K562 (cell line): ENCODE measurements around the gene DDX54. TPM values are rescaled to one million over a fixed set of nuclear protein-coding genes. Genes with fewer than 3 reads are reported as not detected.
A peak's percentile ranks its signal among the peaks of the same experiment; 100 is the strongest.

Experiments used
- ATAC-seq: fragments of 200-7000 bp; cut with Tn5 transposase; 3 replicates; pipeline ENCODE4 v1.9.1; 2020; ENCODE audit warnings: moderate library complexity
- BruUV-seq: library from RNA; stranded (reverse); fragments of 400-500 nt; replicated peaks from 2 replicates; lab custom pipeline; 2021; lab: Mats Ljungman, UMichigan
- CTCF ChIA-PET: fragments of 300-600 bp; formaldehyde crosslinking; extraction: SDS; loops from one replicate; lab custom pipeline; 2021; ENCODE audit warnings: low intra/inter-chr PET ratio; lab: Yijun Ruan, JAX
- POLR2A ChIA-PET: fragments of 300-600, 350-650 bp; sonication (Branson Sonifier 250); formaldehyde crosslinking; extraction: SDS; loops from one replicate; lab custom pipeline; 2021; ENCODE audit warnings: antibody characterized with exemption, inconsistent platforms; lab: Yijun Ruan, JAX
- DNase-seq, 4 experiments: peaks; one replicate each; pipeline versions ENCODE4 v3.0.0 to v3.0.0-alpha.2; 2011 to 2018; ENCODE audit warnings: low spot score in 3 of 4, mixed read lengths in 3 of 4; ENCODE audit errors: extremely low read depth in 1 of 4
- FAIRE-seq: peaks from 2 replicates; lab custom pipeline; 2011; peaks lifted over from hg19 to GRCh38; lab: Jason Lieb, UNC
- H2AFZ ChIP-seq: 2 replicates; pipeline ENCODE4 v1.6.0; 2011; ENCODE audit warnings: low read depth, low read length, control low read depth, inconsistent platforms
- H3K27ac ChIP-seq: fragments of 200-600 bp; 3 replicates; pipeline ENCODE4 v1.8.0; 2011; ENCODE audit warnings: low read depth, mild to moderate bottlenecking, control low read depth, inconsistent platforms, low read length, moderate library complexity, mixed read lengths; ENCODE audit errors: extremely low read depth
- H3K27me3 ChIP-seq, 2 experiments: fragments of 300-600 bp in 1 of 2; 2 replicates in 1 of 2; 3 replicates in 1 of 2; pipeline versions ENCODE4 v1.6.0 to v1.8.0; 2011; ENCODE audit warnings: inconsistent platforms in 2 of 2, low read length in 2 of 2, mild to moderate bottlenecking in 1 of 2, mixed read lengths in 1 of 2, moderate library complexity in 1 of 2; ENCODE audit not compliant: control insufficient read depth in 2 of 2, insufficient read depth in 2 of 2
- H3K36me3 ChIP-seq: fragments of 300-600 bp; 3 replicates; pipeline ENCODE4 v1.8.0; 2011; ENCODE audit warnings: mild to moderate bottlenecking, low read length, inconsistent platforms; ENCODE audit not compliant: control insufficient read depth, insufficient read depth
- H3K4me1 ChIP-seq, 2 experiments: fragments of 200-600 bp in 1 of 2; replicated peaks in 1 of 2; 2 replicates in 1 of 2; 3 replicates in 1 of 2; pipeline versions ENCODE4 v1.5.1 to v1.8.0; 2011; ENCODE audit warnings: inconsistent platforms in 2 of 2, low read length in 2 of 2, mild to moderate bottlenecking in 1 of 2, mixed read lengths in 1 of 2, moderate library complexity in 1 of 2; ENCODE audit not compliant: control insufficient read depth in 2 of 2, insufficient read depth in 2 of 2
- H3K4me2 ChIP-seq: 2 replicates; pipeline ENCODE4 v1.6.1; 2011; ENCODE audit warnings: low read length, control low read depth, inconsistent platforms, mixed read lengths; ENCODE audit not compliant: insufficient read depth
- H3K4me3 ChIP-seq: fragments of 200-600 bp; sonication (generic), shearing (Covaris generic); 2 replicates; pipeline ENCODE4 v1.5.1; 2016; ENCODE audit warnings: control low read depth, inconsistent platforms
- H3K79me2 ChIP-seq: fragments of 200-600 bp; 3 replicates; pipeline ENCODE4 v1.8.0; 2011; ENCODE audit warnings: low read length, inconsistent platforms; ENCODE audit not compliant: control insufficient read depth, insufficient read depth
- H3K9ac ChIP-seq, 2 experiments: 2 replicates each; pipeline versions ENCODE4 v1.6.0 to v1.6.1; 2011; ENCODE audit warnings: low read depth in 2 of 2, low read length in 2 of 2, control low read depth in 1 of 2, inconsistent platforms in 1 of 2, mild to moderate bottlenecking in 1 of 2, mixed read lengths in 1 of 2; ENCODE audit not compliant: insufficient read depth in 1 of 2
- H3K9me1 ChIP-seq: one replicate; pipeline ENCODE4 v1.6.0; 2011; ENCODE audit warnings: inconsistent platforms, mild to moderate bottlenecking, low read length, moderate library complexity; ENCODE audit not compliant: control insufficient read depth, insufficient read depth
- H3K9me3 ChIP-seq: replicated peaks from 2 replicates; pipeline ENCODE4 v1.5.1; 2011; ENCODE audit warnings: low read depth, low read length, inconsistent platforms; ENCODE audit not compliant: control insufficient read depth, insufficient read depth
- H4K20me1 ChIP-seq: replicated peaks from 2 replicates; pipeline ENCODE4 v1.6.1; 2011; ENCODE audit warnings: low read length, inconsistent platforms, mixed read lengths; ENCODE audit not compliant: control insufficient read depth, insufficient read depth
- BCOR ChIP-seq: fragments of 450-650 bp; IDR thresholded peaks from 2 replicates; pipeline ENCODE4 v1.6.1; 2016
- BDP1 ChIP-seq: IDR thresholded peaks from 3 replicates; pipeline ENCODE4 v1.6.1; 2011; ENCODE audit not compliant: insufficient read length, insufficient read depth
- DPF2 ChIP-seq: fragments of 450-650 bp; IDR thresholded peaks from 2 replicates; pipeline ENCODE4 v1.6.1; 2016
- E4F1 ChIP-seq: fragments of 250-450 bp; sonication (Bioruptor Pico); IDR thresholded peaks from 2 replicates; pipeline ENCODE4 v1.5.0; 2021; ENCODE audit warnings: mild to moderate bottlenecking, borderline replicate concordance
- GATA2 ChIP-seq: sonication (generic); formaldehyde crosslinking; IDR thresholded peaks from 2 replicates; pipeline ENCODE4 v1.4.0; 2020; ENCODE audit warnings: mild to moderate bottlenecking, missing genetic modification reagents
- ID3 ChIP-seq, 2 experiments: fragments of 250-450 bp in 1 of 2; fragments of 450-650 bp in 1 of 2; sonication (Bioruptor Pico) in 1 of 2; IDR thresholded peaks; 2 replicates each; pipeline versions ENCODE4 v1.6.1 to v1.8.0; 2016 to 2021; ENCODE audit warnings: mild to moderate bottlenecking in 2 of 2, moderate library complexity in 2 of 2, missing compliant biosample characterization in 1 of 2, missing genetic modification characterization in 1 of 2
- NCOA4 ChIP-seq: fragments of 450-650 bp; IDR thresholded peaks from 2 replicates; pipeline ENCODE4 v1.6.1; 2018; ENCODE audit warnings: mild to moderate bottlenecking; ENCODE audit not compliant: partially characterized antibody
- POLR2H ChIP-seq: IDR thresholded peaks from 2 replicates; pipeline ENCODE4 v1.6.1; 2016; ENCODE audit warnings: missing genetic modification characterization, low read depth, mild to moderate bottlenecking, control low read depth, missing compliant biosample characterization, moderate library complexity
- POLR3A ChIP-seq: IDR thresholded peaks from 2 replicates; pipeline ENCODE4 v1.6.1; 2011; ENCODE audit warnings: borderline replicate concordance, mild to moderate bottlenecking, moderate library complexity; ENCODE audit not compliant: insufficient read length, insufficient read depth; ENCODE audit errors: extremely low read depth
- TCF7L2 ChIP-seq: fragments of 150-350 bp; IDR thresholded peaks from 2 replicates; pipeline ENCODE4 v1.6.1; 2016; ENCODE audit warnings: low read depth, mild to moderate bottlenecking, low read length, moderate library complexity
- WGBS: fragments of 100-300 bp; shearing (Covaris generic); methylation state at CpG from one replicate; pipeline ENCODE4 v1.1.6; 2016; ENCODE audit warnings: low coverage, mixed read lengths; ENCODE audit not compliant: insufficient coverage; ENCODE audit errors: missing lambda C conversion rate; 5-methylcytosine and 5-hydroxymethylcytosine counted together
- in situ Hi-C: fragments of 300-500 bp; cut with MboI; formaldehyde crosslinking; loops from 4 replicates; pipeline ENCODE4 v1.15.0; 2018; ENCODE audit warnings: inconsistent platforms, mixed read lengths
- intact Hi-C: fragments of 100-400 bp; cut with micrococcal nuclease; formaldehyde crosslinking; loops from 2 replicates; pipeline ENCODE4 v1.14.2; 2022
- polyA plus RNA-seq, 8 experiments: library from polyadenylated mRNA; depleted of rRNA in 4 of 8; stranded (reverse) in 5 of 8; unstranded in 3 of 8; fragments of >200 nt; fragmentation: Nextera tagmentation in 2 of 8; fragmentation: Illumina TruSeq in 1 of 8; extraction: Ambion mirVana in 2 of 8; extraction: Trizol in 1 of 8; gene quantifications; 2 replicates each; pipeline versions ENCODE4 v1.2.1 to v1.2.3, GENCODE V29; 2011 to 2014; ENCODE audit warnings: inconsistent platforms in 1 of 8, missing spikeins in 1 of 8
- total RNA-seq, 7 experiments: library from RNA; depleted of rRNA in 6 of 7; stranded (reverse); fragments of >200 nt in 6 of 7; fragmentation: Illumina TruSeq in 2 of 7; extraction: Trizol in 2 of 7; gene quantifications; 2 replicates each; pipeline versions ENCODE4 v1.2.1 to v1.2.3, GENCODE V29; 2011 to 2021; ENCODE audit warnings: low replicate concordance in 1 of 7

Gene DDX54
- total and polyA plus RNA-seq, 9 of the 15 experiments (the other 6 are each of a cell fraction or from before 2014, with no cell fraction given) = 1.4 to 135 (median 51.4) TPM

- in situ Hi-C loops = no loop called here
- Histone ChIP-seq H3K27me3 (peaks cover 31 to 62% of the 10 kb centered on the region in 2 experiments; a peak in 4 of 5 replicates), H3K4me1 (peaks cover 0 to 21% of the 10 kb centered on the region in 2 experiments; a peak in 1 of 5 replicates), H3K9me1 (peaks cover 2% of the 10 kb centered on the region), H3K4me2 (no peak overlapping the region), H3K36me3 (no peaks in the 10 kb centered on the region), H3K9me3 (no peaks in the 10 kb centered on the region), H2AFZ (no peak overlapping the region), H3K27ac (no peak overlapping the region), H4K20me1 (peaks cover 13% of the 10 kb centered on the region; the same call in 1 of the 2 replicates), H3K79me2 (no peaks in the 10 kb centered on the region), H3K4me3 (no peak overlapping the region), H3K9ac (no peak overlapping the region)
- no peak for ATAC-seq
- no peak for DNase-seq
- intact Hi-C loops = no loop called here
- POLR2A ChIA-PET = interaction anchor here (0.6 to 1.2 kb wide), 5 partner anchors 9 to 517 kb away, joined by 3 to 4 read pairs (median 3); no protein-coding TSS in a partner anchor
- BruUV-seq = no TSS peak
- 4% methylated on average over 18 of the region's 19 CpGs for WGBS
- CTCF ChIA-PET = no interaction called here
- no peak for FAIRE-seq
- TF ChIP-seq TCF7L2 (no peak), E4F1 (CRISPR knock-in tag) (no peak), BDP1 (peak; percentile 27), GATA2 (CRISPR knock-in tag) (no peak), POLR2H (peak; percentile 95), BCOR (no peak), DPF2 (no peak), NCOA4 (no peak), POLR3A (peak; percentile 78), ID3 (CRISPR knock-in tag; IDR thresholded peaks at IDR 0.05) (no peak), ID3 (tag; IDR thresholded peaks at IDR 0.05) (no peak)
Measured at GRCh38 chr12:113114447-113115178, 70.7 kb downstream of the DDX54 start.
